ENCODE measurements around the gene GALNT5.
"Not testable (repeated sequence)": the region's sequence is repeated elsewhere in the genome, so short reads cannot be mapped to it uniquely, and the experiment has no call there.

GALNT5 gene, protein sequence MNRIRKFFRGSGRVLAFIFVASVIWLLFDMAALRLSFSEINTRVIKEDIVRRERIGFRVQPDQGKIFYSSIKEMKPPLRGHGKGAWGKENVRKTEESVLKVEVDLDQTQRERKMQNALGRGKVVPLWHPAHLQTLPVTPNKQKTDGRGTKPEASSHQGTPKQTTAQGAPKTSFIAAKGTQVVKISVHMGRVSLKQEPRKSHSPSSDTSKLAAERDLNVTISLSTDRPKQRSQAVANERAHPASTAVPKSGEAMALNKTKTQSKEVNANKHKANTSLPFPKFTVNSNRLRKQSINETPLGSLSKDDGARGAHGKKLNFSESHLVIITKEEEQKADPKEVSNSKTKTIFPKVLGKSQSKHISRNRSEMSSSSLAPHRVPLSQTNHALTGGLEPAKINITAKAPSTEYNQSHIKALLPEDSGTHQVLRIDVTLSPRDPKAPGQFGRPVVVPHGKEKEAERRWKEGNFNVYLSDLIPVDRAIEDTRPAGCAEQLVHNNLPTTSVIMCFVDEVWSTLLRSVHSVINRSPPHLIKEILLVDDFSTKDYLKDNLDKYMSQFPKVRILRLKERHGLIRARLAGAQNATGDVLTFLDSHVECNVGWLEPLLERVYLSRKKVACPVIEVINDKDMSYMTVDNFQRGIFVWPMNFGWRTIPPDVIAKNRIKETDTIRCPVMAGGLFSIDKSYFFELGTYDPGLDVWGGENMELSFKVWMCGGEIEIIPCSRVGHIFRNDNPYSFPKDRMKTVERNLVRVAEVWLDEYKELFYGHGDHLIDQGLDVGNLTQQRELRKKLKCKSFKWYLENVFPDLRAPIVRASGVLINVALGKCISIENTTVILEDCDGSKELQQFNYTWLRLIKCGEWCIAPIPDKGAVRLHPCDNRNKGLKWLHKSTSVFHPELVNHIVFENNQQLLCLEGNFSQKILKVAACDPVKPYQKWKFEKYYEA

DNA sequence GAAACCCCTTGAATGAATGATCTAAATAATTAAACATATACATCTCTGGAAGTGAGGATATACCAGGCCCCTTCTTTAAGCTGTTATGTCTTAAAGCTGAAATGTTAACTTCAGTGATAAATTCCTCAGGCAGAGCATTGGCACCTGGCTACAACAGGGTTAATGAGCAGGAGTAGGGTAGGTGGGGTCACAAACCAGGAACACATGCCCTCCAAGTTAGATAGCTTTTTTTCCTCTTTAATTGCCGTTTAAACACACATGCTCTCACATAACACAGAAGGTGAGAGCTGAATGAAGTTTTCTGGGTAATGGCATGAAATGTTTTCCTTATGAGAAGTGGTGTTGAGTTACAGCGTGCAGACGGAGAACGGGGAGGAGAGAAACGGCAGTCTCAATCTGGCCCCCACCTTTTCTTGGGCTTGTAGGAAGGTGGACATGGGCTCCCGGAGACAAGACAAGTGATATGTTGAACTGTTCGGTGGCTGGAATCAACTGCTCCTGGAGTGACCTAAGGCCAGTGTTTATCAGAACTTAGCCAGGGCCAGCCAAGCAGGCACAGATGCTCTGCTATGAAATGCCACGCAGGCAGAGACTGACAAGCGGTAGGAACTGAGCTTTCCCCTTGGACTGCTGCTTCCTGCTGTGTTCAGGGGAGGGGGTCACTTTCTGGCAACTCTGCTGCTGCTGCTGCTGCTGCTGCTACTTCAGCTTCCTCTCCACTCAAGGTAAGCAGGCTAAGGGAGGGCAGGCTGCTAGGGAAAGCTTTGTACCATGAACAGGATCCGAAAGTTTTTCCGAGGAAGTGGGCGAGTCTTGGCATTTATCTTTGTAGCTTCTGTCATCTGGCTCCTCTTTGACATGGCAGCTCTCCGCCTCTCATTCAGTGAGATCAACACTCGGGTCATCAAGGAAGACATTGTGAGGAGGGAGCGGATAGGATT lies at the start of gene GALNT5:
TSS of gene GALNT5 (plus strand) at position 394 of the 941 bp plus-strand sequence. CDS start at position 772, 378 bp downstream.
- DNase-seq, result peak; percentile 28

GRCh38 chr2:157216286-157216965 lies 41.1 kb upstream of the GALNT5 start:
- no peak for DNase-seq

DNA sequence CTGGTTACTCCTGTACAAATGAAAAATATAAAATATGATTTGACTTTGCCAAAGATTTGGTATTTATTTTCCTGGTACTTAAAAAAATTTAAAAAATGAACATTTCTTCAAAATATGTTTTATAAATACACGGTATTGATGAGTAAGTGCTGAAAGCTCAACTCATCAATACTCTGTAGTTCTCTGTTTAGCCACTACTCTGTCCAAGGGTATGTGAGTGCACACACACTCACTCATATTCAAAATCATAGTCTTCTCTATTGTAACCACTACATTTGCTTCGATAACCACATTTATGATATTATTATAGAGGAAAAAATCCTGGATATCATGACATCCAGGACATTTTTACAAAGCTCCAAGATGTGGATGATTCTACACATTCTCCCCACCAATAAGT lies 40.1 kb upstream of the GALNT5 start:
- no peak for DNase-seq

DNA sequence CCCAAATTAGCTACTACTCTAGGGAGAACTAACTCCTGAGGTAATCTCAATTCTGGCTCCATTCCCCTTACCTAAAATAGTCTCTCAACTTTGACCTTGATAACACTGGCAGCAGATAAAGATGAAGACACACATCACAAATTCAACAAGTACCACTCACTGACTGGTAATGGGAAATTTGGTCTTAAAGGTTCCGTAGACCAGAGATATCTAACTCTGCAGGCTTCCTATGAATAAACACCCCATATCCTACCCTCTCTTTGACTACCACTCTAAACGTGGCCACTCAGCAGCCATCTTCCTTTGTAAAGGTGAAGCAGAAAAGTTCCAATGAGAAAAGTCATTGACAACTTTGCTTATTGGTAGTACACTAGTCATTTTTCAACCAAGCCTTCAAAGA lies 38.6 kb upstream of the GALNT5 start:
- DNase-seq, result no peak

GRCh38 chr2:157220502-157220901 lies 37.0 kb upstream of the GALNT5 start:
- DNase-seq, result no peak

DNA sequence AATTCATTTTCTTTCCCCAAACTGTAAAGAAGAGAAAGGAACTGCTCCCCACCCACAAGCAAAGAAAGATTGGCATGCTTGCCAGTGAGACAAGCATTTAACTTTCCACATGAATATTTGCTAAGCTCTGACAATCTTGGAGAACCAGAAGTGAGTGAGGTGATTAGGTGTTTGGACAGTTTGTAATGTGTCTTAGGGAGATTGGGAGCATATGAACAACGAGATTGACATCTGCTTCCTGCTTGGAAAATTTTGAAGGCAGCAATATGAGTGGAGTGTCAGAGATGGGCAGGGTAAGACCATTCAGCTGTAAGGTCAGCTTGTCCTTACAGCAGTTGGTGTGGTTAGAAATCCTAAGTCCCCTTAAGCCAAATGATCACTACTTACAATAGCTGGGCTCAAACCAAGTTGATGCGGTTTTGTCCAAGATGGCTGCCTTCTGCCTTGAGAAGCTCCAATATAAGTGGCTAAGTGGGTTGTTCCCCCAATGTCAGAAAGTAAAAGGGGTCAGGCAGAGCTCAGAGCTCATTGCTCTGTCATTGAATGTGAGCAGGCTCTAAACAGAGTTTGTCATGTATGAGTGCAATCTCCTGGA lies 36.0 kb upstream of the GALNT5 start:
- no peak for DNase-seq

DNA sequence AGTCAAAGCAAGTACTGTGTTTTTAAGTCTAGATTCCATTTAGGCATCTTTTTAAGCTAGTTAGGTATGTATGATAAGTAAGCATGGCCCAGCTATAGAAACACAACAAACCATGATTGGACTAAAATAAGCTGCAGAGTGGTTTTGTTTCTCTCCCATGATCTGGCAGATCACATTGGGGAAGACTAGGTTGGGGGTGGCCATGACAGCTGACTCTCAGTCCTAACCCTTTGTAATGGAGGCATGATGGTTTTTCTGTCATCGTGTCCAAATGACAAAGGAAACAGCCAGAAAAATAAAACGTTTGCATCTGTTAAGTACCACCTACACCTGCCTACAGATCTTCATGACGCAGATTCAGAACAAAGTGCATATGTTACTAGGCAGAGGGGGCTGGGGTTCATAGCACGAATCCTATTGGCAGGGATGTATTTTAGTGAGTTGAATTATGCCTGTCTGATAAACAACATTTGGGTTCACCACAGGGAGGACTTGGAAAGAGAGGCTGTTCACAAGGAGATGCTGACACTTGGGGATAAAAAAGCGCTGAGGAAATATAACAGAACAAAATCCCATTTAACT lies 33.8 kb upstream of the GALNT5 start:
- no peak for DNase-seq

GRCh38 chr2:157224448-157224847 lies 33.1 kb upstream of the GALNT5 start:
- not testable (repeated sequence) for DNase-seq

GRCh38 chr2:157227592-157227991 lies 29.9 kb upstream of the GALNT5 start:
- DNase-seq, result no peak

DNA sequence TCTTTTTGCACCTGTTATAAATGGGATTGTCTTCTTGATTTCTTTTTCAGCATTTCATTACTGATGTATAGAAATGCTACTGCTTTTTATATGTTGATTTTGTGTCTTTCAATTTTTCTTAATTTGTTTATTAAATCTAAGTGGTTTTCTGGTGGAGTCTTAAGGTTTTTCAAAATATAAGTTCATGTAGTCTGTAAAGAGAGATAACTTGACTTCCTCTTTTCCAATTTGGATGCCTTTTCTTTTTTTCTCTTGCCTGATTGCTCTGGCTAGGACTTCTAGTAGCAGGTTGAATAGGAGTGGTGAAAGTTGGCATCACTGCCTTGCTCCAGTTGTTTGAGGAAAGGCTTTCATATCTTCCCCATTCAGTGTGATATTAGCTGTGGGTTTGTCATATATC lies 28.6 kb upstream of the GALNT5 start:
- no peak for DNase-seq

DNA sequence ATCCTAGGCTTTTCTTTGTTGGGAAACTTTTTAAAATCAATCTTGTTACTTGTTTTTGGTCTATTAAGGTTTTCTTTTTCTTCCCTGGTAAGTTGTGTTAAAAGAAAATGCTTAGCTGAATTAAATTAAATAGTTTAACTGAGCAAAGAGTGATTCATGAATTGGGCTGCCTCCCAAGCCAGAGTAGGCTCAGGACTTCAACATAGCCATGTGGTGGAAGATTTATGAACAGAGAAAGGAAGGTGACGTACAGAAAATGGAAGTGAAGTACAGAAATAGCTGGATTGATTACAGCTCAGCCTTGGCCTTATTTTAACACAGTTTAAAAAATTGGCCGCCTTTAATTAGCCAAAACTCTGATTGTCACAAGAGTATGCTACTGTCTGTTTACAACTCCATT lies 27.9 kb upstream of the GALNT5 start:
- DNase-seq, result no peak

GRCh38 chr2:157231476-157231875 lies 26.0 kb upstream of the GALNT5 start:
- no peak for DNase-seq

GRCh38 chr2:157233506-157233905 lies 24.0 kb upstream of the GALNT5 start:
- no peak for DNase-seq

- DNase-seq, result no peak
These were observed 21.1 kb upstream of the GALNT5 start for GRCh38 chr2:157236404-157236803.

GRCh38 chr2:157238296-157238695 lies 19.2 kb upstream of the GALNT5 start:
- DNase-seq, result no peak

DNA sequence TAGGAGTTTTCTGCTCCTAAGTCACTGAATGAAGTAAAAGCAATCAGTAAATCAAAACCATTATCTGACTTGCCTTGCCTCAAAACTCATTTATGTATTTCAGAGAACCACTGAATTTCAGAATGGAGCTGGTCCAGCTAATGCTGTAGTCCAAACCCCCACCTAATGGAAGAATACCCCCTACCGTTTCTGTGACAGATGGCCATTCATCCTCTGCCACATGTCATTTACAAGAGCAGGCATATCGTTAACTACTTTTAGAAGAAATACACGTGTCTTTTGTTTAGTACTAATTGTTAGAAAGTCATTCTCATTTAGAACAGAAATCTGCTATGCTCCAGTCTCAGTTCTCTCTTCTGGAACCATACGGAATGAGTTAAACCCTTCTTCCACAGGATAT lies 12.8 kb upstream of the GALNT5 start:
- no peak for DNase-seq

GRCh38 chr2:157245144-157245840 lies 12.2 kb upstream of the GALNT5 start:
- DNase-seq, result no peak

DNA sequence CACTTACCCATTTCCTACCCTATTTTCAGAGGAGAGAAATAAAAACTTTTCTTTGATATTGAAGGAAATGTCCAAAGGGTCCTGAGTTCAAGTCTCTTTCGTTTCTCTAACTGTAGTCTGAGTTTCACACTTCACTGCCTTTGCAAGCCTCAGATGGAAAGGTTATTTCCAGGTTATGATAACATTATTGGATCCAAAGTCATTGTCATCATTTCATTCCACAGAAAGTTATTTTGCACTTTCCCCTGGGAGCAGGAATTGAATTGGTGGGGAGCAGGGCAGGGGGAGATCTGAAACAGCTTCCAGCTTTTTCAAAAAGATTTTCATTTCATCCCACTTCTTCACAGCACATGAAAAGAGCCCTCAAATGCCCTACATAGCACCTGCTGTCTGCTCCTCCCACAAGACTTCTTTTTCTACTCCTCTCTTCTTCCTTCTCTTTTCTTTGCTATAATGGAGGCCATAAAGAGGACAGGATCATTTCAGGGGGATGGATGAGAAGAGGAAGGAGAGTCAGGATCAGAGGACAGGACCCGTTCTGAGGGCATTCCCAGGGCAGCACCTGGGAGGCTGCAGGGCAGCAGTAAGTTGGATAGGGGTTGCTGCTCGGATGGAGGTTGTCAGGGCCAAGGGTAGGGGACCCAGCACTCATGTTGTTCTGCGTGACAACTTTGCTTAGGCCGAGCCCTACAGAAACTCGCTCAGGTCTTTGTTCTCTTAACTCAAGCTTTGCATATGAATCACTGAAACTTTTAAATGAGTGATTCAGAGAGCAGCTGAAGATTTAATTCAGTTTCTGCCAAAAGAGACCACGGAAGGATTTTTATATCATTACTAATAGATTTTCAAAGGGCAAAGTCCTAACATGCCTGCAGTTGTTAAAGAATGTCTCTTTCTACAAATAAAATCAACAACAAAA lies 11.4 kb upstream of the GALNT5 start:
- DNase-seq, result no peak

DNA sequence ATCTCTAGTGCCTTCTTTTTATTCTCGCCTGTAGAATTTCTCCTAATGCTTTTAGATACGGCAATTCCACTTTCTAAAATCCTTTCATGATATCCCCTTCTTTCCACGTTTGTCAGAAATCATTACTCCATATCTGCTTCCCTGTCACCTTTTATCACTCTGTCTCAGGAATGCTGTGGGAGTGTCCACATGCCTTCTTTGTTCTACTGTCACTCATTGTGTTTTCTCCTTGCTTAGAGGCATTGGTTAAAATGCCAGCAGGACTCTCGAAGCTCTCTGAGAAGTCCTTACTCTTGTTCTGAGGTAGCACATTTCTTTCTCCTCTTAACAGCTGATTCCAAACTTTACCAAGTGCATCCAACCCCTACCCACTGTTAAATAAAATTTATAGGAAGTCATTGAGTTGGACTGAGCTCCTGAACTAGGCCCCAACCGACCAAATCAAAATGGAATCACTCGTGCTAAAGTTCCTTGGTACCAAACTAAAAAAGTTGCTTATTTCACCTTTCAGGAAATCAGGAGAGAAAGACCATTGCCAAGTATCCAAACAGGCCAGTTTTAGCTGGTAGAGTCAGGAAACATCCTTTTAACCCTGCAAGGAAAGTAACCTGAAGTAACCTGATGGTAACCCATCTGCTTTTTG lies 10.6 kb upstream of the GALNT5 start:
- DNase-seq, result no peak

Measured in NCI-H748 treated with DMSO at 0.1 percent for 48 hours (cell line).